ENCODE measurements around the gene LHPP. TPM values are rescaled to one million over a fixed set of nuclear protein-coding genes. Genes with fewer than 3 reads are reported as not detected.

LHPP gene
- total and polyA plus RNA-seq, 10 donors, result 16.8 to 36.8 (median 23.5) TPM

DNA sequence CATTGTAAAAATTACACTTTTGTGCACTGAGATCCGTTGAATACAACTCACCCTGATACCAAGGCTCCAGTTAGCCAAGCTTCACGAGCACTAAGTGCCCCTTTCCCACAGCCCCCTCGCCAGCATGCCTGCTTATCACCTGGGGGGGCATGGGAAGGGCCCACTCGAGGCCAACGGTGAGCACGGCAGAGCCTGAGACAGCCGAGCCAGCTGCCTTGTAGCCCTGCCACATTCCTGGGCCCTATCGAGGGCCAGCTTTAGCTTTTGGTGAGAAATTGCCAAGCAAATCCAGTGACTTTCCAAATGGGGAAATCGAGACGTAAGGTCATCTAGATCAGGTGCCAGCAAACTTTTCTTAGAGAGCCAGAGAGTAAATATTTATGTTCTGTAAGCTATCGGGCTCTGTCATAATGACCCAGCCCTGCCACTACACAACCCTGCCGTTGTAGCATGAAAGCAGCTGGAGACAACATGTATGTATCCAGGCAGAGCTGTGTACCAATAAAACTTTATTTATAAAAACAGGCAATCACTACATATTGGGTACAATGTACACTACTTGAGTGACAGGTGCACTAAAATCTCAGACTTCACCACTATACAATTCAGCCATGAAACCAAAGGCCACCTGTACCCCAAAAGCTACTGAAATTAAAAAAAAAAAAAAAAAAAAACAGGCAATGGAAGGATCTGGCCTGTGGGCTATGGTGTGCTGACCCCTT is 198.9 kb downstream of the LHPP start:
- no peaks in the 10 kb centered on the region for H3K9me3 ChIP-seq
- no peak overlapping the region for H3K4me3 ChIP-seq
- H3K4me1 ChIP-seq, result peaks cover 16 to 98% (median 56%) of the 10 kb centered on the region in 6 donors
- 90 to 97% (median 96%) methylated on average over 9 to 12 of the region's 12 CpGs for WGBS, 5 donors
- DNase-seq, result no peak
- no peak for TF ChIP-seq POLR2AphosphoS5 (IDR thresholded peaks at IDR 0.05)
- TF ChIP-seq, protein P1, sequence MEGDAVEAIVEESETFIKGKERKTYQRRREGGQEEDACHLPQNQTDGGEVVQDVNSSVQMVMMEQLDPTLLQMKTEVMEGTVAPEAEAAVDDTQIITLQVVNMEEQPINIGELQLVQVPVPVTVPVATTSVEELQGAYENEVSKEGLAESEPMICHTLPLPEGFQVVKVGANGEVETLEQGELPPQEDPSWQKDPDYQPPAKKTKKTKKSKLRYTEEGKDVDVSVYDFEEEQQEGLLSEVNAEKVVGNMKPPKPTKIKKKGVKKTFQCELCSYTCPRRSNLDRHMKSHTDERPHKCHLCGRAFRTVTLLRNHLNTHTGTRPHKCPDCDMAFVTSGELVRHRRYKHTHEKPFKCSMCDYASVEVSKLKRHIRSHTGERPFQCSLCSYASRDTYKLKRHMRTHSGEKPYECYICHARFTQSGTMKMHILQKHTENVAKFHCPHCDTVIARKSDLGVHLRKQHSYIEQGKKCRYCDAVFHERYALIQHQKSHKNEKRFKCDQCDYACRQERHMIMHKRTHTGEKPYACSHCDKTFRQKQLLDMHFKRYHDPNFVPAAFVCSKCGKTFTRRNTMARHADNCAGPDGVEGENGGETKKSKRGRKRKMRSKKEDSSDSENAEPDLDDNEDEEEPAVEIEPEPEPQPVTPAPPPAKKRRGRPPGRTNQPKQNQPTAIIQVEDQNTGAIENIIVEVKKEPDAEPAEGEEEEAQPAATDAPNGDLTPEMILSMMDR (IDR thresholded peaks at IDR 0.05 in 8 of 11, conservative IDR thresholded peaks at IDR 0.05 in 3 of 11), result no peak
- TF ChIP-seq POLR2A (IDR thresholded peaks at IDR 0.05), result no peak
- intact Hi-C loops (cut with DNase I; ENCODE audit: low total_unique reads), result loop anchor here (10.0 kb wide), 1 partner anchor 54 kb away; no protein-coding TSS in a partner anchor
- no peaks in the 10 kb centered on the region for H3K27me3 ChIP-seq (replicated peaks in 1 of 7)
- peak overlapping the region in 3 of 8 donors; percentile 19 to 80 (median 77) for H3K27ac ChIP-seq
- peaks cover 0 to 66% (median 12%) of the 10 kb centered on the region in 6 donors for H3K36me3 ChIP-seq

DNA sequence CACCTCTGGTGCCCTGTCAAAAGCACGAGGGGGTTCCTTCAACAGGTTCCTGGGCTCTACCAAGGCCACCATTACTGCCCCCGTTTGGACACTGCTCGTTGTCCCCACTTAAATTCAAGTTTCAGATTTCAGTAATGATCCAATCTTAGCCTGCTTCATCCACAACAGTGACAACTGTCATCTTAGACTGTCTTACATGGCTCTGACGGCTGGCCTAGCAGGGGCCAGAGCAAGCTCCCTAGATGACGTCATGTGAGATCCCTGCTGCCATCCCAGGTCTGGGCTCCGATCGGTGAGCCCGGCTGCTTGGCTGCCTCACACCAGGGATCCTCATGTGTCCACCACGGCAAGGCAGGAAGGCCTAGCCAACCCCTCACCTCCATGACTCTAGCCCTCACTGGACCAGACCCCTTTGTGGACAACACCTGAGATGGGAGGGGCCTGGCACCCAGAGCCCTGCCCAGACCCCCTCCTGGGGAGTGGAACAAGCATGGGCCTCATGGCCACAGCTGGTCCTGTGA is 200.1 kb downstream of the LHPP start:
- intact Hi-C loops (cut with DNase I; ENCODE audit: low total_unique reads), result loop anchor here (10.0 kb wide), 1 partner anchor 53 kb away; no protein-coding TSS in a partner anchor
- no peak for DNase-seq

DNA sequence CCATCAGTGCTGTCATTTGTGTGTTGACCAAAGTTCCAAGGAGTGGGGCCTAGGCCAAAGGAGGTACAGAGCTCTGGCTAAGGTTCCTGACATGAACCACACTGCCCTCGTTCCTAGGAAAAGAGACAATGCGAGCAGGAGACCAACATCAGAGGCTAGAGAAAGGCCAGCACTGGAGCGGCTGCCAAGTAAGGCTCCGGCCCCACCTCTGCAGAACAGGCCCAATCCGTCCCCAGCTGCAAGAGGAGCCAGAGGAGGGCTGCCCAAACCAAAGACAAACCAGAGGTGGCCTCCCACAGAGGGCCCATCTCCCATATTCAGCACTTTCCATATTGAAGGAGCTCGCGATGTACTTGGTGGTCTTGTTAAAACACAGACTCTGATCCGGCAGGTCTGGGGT is 201.6 kb downstream of the LHPP start:
- no peaks in the 10 kb centered on the region for H3K27me3 ChIP-seq (replicated peaks in 1 of 7)
- WGBS, 5 donors, result 94 to 100% (median 94%) methylated on average over 8 of the region's 8 CpGs
- peak overlapping the region in 1 of 8 donors; percentile 29 for H3K27ac ChIP-seq
- peaks cover 20 to 98% (median 54%) of the 10 kb centered on the region in 6 donors for H3K4me1 ChIP-seq
- no peak overlapping the region for H3K4me3 ChIP-seq
- no peaks in the 10 kb centered on the region for H3K9me3 ChIP-seq
- TF ChIP-seq, protein P1 (IDR thresholded peaks at IDR 0.05 in 8 of 11, conservative IDR thresholded peaks at IDR 0.05 in 3 of 11), result no peak
- no peak for TF ChIP-seq POLR2A (IDR thresholded peaks at IDR 0.05)
- no peak for TF ChIP-seq POLR2AphosphoS5 (IDR thresholded peaks at IDR 0.05)
- intact Hi-C loops (cut with DNase I; ENCODE audit: low total_unique reads), result loop anchor here (10.0 kb wide), 1 partner anchor 52 kb away; no protein-coding TSS in a partner anchor
- DNase-seq, result no peak
- H3K36me3 ChIP-seq, result peaks cover 0 to 83% (median 17%) of the 10 kb centered on the region in 6 donors

More for the DNA sequence above, 200.1 kb downstream of the LHPP start:
- H3K4me1 ChIP-seq, result peaks cover 15 to 98% (median 52%) of the 10 kb centered on the region in 6 donors
- WGBS, 5 donors, result 87 to 96% (median 92%) methylated on average over 9 of the region's 9 CpGs
- no peaks in the 10 kb centered on the region for H3K9me3 ChIP-seq
- H3K36me3 ChIP-seq, result peaks cover 0 to 68% (median 16%) of the 10 kb centered on the region in 6 donors
- H3K27ac ChIP-seq, result peak overlapping the region in 2 of 8 donors; percentile 25 to 37
- H3K27me3 ChIP-seq (replicated peaks in 1 of 7), result no peaks in the 10 kb centered on the region
- TF ChIP-seq POLR2A (IDR thresholded peaks at IDR 0.05) (no peak), POLR2AphosphoS5 (IDR thresholded peaks at IDR 0.05) (peak; percentile 4 to 52 (median 15))
- no peak overlapping the region for H3K4me3 ChIP-seq

Other genes with a start within 250 kb of the LHPP start
- gene OAT, start 42.9 kb upstream of the LHPP start, total RNA-seq, result 10 to 100 TPM; 42.4 to 63.0 (median 52.7) TPM
- 10 to 100 TPM; 22.1 to 32.5 (median 26.5) TPM for gene OAT, start 42.9 kb upstream of the LHPP start, polyA plus RNA-seq
- not detected for gene NKX1-2, start 11.8 kb upstream of the LHPP start, total RNA-seq
- gene NKX1-2, start 11.8 kb upstream of the LHPP start, polyA plus RNA-seq, result not detected

Measured in spleen (tissue), 11 donors.